Lung (tissue), 12 donors: ENCODE results near the gene GOLGA7B. TPM values are rescaled to one million over a fixed set of nuclear protein-coding genes. Genes with fewer than 3 reads are reported as not detected.

ENCODE experiments used
- ATAC-seq: fragments of 200-7000 bp; cut with Tn5 transposase; one replicate; pipeline ENCODE4 v1.9.1; 2020; ENCODE audit warnings: moderate number of reproducible peaks; ENCODE audit not compliant: insufficient read depth, low FRiP score
- DNase-seq, 3 donors: peaks; one replicate each; pipeline ENCODE4 v3.0.0-alpha.2; 2013 to 2017
- H3K27ac ChIP-seq, 2 donors: one replicate each; pipeline ENCODE4 v1.5.1; 2013; ENCODE audit warnings: mild to moderate bottlenecking in 2 of 2, moderate library complexity in 2 of 2, control low read depth in 1 of 2, inconsistent platforms in 1 of 2, low read depth in 1 of 2, low read length in 1 of 2
- H3K27me3 ChIP-seq, 3 donors: one replicate each; pipeline ENCODE4 v1.5.1; 2013; ENCODE audit warnings: low read length in 2 of 3; ENCODE audit not compliant: control insufficient read depth in 3 of 3, insufficient read depth in 3 of 3
- H3K36me3 ChIP-seq, 4 donors: one replicate each; pipeline ENCODE4 v1.5.1; 2013; ENCODE audit warnings: low read length in 4 of 4, mild to moderate bottlenecking in 1 of 4, moderate library complexity in 1 of 4; ENCODE audit not compliant: control insufficient read depth in 4 of 4, insufficient read depth in 4 of 4
- H3K4me1 ChIP-seq, 5 donors: one replicate each; pipeline ENCODE4 v1.5.1; 2013; ENCODE audit warnings: low read length in 5 of 5, mild to moderate bottlenecking in 2 of 5, moderate library complexity in 1 of 5; ENCODE audit not compliant: control insufficient read depth in 5 of 5, insufficient read depth in 5 of 5
- H3K4me3 ChIP-seq: one replicate; pipeline ENCODE4 v1.5.1; 2013; ENCODE audit warnings: mild to moderate bottlenecking, control low read depth, moderate library complexity
- H3K9ac ChIP-seq, 2 donors: one replicate each; pipeline ENCODE4 v1.5.1; 2013; ENCODE audit warnings: low read length in 2 of 2, control low read depth in 1 of 2; ENCODE audit not compliant: insufficient read depth in 1 of 2
- H3K9me3 ChIP-seq, 4 donors: one replicate each; pipeline ENCODE4 v1.5.1; 2013; ENCODE audit warnings: low read length in 3 of 4, mild to moderate bottlenecking in 1 of 4, moderate library complexity in 1 of 4; ENCODE audit not compliant: control insufficient read depth in 4 of 4, insufficient read depth in 3 of 4
- WGBS, 2 donors: extraction: QIAGEN DNeasy Blood & Tissue Kit; methylation state at CpG; one replicate each; pipeline ENCODE4 v1.1.7; 2013; 5-methylcytosine and 5-hydroxymethylcytosine counted together
- polyA plus RNA-seq, 2 donors: library from polyadenylated mRNA; stranded (reverse); fragments of 200-250 nt; gene quantifications; one replicate each; pipeline ENCODE4 v1.2.1, GENCODE V29; 2013
- total RNA-seq, 2 donors: library from RNA; depleted of rRNA in 1 of 2; stranded (reverse); fragments of >200 nt in 1 of 2; gene quantifications; one replicate each; pipeline ENCODE4 v1.2.1, GENCODE V29; 2014 to 2021
- TF ChIP-seq, protein P1 (sequence below): IDR thresholded peaks from 2 replicates; pipeline ENCODE4 v1.5.1; 2012; ENCODE audit warnings: mild to moderate bottlenecking; ENCODE audit errors: control extremely low read depth, extremely low read depth
- donor health status: control.
- donor health status: control.
- donor health status: Bipolar disorder and iron deficiency.
- donor health status: healthy.
- donor health status: DM: yes; HTN: yes; CAD: no.

GOLGA7B gene
- total and polyA plus RNA-seq, 4 donors = 0.23 to 1.2 (median 0.74) TPM

DNA sequence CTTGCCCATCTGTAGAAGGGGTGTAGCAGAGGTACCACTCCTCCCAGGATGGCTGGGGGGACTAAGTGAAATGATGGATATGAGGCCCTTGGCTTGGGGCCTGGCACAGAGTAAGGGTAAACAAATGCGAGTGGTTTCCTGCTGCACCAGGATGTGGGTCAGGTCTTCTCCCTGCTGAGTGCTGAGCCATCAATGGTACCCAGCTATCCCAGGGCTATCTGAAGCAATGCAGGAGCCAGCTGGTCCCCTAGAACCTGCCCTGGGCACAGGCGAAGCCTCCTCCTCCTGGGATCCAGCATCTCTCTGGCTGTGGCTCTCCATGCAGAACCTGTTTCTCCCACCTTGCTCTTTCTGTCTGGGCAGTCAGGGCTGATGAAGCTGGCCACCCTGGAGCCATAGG is 20.9 kb upstream of the GOLGA7B start:
- Histone ChIP-seq H3K27me3 (peaks cover 0 to 2% (median 0%) of the 10 kb centered on the region in 3 donors), H3K4me3 (no peak overlapping the region), H3K27ac (no peak overlapping the region), H3K9ac (no peak overlapping the region), H3K9me3 (peaks cover 0 to 2% (median 0%) of the 10 kb centered on the region in 4 donors), H3K4me1 (no peaks in the 10 kb centered on the region), H3K36me3 (no peaks in the 10 kb centered on the region)
- TF ChIP-seq, protein P1, sequence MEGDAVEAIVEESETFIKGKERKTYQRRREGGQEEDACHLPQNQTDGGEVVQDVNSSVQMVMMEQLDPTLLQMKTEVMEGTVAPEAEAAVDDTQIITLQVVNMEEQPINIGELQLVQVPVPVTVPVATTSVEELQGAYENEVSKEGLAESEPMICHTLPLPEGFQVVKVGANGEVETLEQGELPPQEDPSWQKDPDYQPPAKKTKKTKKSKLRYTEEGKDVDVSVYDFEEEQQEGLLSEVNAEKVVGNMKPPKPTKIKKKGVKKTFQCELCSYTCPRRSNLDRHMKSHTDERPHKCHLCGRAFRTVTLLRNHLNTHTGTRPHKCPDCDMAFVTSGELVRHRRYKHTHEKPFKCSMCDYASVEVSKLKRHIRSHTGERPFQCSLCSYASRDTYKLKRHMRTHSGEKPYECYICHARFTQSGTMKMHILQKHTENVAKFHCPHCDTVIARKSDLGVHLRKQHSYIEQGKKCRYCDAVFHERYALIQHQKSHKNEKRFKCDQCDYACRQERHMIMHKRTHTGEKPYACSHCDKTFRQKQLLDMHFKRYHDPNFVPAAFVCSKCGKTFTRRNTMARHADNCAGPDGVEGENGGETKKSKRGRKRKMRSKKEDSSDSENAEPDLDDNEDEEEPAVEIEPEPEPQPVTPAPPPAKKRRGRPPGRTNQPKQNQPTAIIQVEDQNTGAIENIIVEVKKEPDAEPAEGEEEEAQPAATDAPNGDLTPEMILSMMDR = no peak
- WGBS, 2 donors = 57 to 71% methylated on average over 2 of the region's 2 CpGs
- DNase-seq = no peak
- ATAC-seq = no peak

DNA sequence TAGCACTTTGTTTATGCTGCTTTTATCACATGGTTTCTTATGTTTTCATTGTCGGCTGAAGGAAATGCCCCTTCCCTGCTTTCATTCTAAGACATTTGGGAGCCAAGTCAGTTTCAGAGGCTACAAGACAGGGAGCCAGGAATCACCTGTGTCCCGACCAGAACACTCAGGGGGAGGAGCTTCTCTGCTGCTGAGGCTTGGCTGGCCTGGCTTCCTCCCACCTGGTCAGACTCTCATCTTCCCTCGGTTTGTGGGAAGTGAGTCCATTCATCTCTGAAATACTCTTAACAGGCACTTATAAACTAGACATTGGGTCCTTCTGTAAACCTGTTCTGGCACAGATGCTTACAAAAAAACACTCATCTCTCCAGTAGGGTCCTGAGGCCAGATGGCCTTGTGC is 19.6 kb upstream of the GOLGA7B start:
- Histone ChIP-seq H3K27ac (no peak overlapping the region), H3K36me3 (no peaks in the 10 kb centered on the region), H3K4me1 (no peaks in the 10 kb centered on the region), H3K27me3 (peaks cover 0 to 2% (median 2%) of the 10 kb centered on the region in 3 donors), H3K4me3 (no peak overlapping the region), H3K9ac (no peak overlapping the region), H3K9me3 (peaks cover 0 to 2% (median 0%) of the 10 kb centered on the region in 4 donors)
- TF ChIP-seq, protein P1 = no peak
- ATAC-seq (peak; percentile 50), DNase-seq (peak in 1 of 3 donors; percentile 10)
- 19 to 24% methylated on average over 3 of the region's 3 CpGs for WGBS, 2 donors

DNA sequence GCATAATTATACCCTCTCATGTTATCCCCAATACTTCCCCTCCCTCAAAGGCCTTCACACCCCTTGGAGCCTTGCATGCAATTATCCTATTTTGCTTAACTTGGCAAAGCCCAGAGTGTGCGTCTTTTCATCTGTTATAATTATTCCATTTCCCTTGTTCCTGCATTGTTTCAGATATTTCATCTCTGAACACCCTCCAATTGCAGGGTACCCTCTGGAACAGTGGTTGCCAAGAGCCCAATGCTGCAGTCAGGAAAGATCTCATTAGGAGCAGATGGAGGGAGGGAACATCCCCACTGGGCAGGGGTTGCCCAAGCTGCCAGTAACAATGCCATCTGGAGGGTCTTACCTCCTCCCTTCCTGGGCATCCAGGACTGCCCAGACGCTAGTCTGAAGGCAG is 18.4 kb upstream of the GOLGA7B start:
- Histone ChIP-seq H3K4me1 (peaks cover 0 to 2% (median 0%) of the 10 kb centered on the region in 5 donors), H3K27me3 (peaks cover 0 to 2% (median 2%) of the 10 kb centered on the region in 3 donors), H3K4me3 (no peak overlapping the region), H3K9me3 (peaks cover 0 to 2% (median 0%) of the 10 kb centered on the region in 4 donors), H3K36me3 (no peaks in the 10 kb centered on the region), H3K27ac (no peak overlapping the region), H3K9ac (no peak overlapping the region)
- ATAC-seq = no peak
- WGBS, 2 donors = 79 to 84% methylated on average over 2 of the region's 2 CpGs
- DNase-seq = no peak
- TF ChIP-seq, protein P1 = no peak

DNA sequence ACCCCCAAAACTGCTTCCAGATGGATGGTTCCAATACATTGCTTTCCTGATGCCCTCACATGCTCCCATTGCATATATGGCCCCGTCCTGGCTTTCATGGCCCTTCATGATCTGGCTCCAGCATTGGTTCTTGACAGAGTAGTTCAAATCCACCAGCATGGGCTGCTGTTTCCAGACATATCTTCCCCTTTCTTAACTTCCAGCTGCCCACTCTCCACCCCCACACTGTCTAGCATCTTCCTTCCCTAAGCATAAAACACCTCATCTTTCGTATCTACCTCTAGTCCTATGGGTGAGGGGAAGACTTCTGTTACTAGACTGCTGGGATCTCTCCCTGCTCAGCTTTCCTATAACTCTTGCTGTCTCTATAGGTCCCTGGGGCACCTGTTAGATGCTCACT is 13.2 kb upstream of the GOLGA7B start:
- H3K27ac ChIP-seq = peak overlapping the region in 1 of 2 donors; percentile 8
- DNase-seq (no peak), ATAC-seq (no peak)
- H3K4me1 ChIP-seq = peaks cover 0 to 6% (median 0%) of the 10 kb centered on the region in 5 donors
- no peak overlapping the region for H3K4me3 ChIP-seq
- H3K27me3 ChIP-seq = peaks cover 0 to 5% (median 2%) of the 10 kb centered on the region in 3 donors
- no peaks in the 10 kb centered on the region for H3K9me3 ChIP-seq
- TF ChIP-seq, protein P1 = no peak
- no peaks in the 10 kb centered on the region for H3K36me3 ChIP-seq
- WGBS, 2 donors = 83 to 84% methylated on average over 2 of the region's 2 CpGs
- no peak overlapping the region for H3K9ac ChIP-seq
